Loucy (cell line): ENCODE data around the gene INCA1.

Experiments used
- EZH2phosphoT487 ChIP-seq: fragments of 200-600 bp; IDR thresholded peaks from 2 replicates; pipeline ENCODE4 v1.6.1; 2018; ENCODE audit warnings: antibody characterized with exemption, mild to moderate bottlenecking, moderate library complexity, borderline replicate concordance
- TF ChIP-seq, protein P1 (sequence below): fragments of 200-600 bp; sonication (generic); conservative IDR thresholded peaks from 2 replicates; pipeline ENCODE4 v1.5.1; 2014; ENCODE audit warnings: mild to moderate bottlenecking, antibody characterized with exemption, low read length

DNA sequence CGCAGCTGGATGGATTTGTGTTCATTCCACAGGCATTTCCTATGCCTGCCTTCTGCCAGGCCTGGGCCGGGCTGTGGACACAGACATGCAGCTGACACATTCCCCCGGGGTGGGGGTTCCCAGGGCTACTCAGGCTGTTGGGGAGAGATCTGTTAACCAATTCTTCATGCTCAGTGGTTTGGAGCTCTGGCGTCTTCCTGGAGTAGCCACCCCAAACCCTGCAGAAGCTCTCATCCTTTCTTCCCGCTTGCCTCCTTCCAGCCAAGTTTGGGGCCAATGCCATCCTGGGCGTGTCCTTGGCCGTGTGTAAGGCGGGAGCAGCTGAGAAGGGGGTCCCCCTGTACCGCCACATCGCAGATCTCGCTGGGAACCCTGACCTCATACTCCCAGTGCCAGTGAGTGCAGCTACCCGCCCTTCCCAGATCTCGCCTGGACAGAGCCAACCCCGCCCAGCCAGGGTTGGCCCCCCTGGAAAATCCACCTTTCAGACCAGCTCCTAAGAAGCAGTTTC is 43.8 kb downstream of the INCA1 start:
- TF ChIP-seq, protein P1, sequence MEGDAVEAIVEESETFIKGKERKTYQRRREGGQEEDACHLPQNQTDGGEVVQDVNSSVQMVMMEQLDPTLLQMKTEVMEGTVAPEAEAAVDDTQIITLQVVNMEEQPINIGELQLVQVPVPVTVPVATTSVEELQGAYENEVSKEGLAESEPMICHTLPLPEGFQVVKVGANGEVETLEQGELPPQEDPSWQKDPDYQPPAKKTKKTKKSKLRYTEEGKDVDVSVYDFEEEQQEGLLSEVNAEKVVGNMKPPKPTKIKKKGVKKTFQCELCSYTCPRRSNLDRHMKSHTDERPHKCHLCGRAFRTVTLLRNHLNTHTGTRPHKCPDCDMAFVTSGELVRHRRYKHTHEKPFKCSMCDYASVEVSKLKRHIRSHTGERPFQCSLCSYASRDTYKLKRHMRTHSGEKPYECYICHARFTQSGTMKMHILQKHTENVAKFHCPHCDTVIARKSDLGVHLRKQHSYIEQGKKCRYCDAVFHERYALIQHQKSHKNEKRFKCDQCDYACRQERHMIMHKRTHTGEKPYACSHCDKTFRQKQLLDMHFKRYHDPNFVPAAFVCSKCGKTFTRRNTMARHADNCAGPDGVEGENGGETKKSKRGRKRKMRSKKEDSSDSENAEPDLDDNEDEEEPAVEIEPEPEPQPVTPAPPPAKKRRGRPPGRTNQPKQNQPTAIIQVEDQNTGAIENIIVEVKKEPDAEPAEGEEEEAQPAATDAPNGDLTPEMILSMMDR = no peak
- no peak for TF ChIP-seq EZH2phosphoT487
